Subcutaneous adipose tissue (tissue), 4 donors: ENCODE measurements around the gene GLUL. TPM values are rescaled to one million over a fixed set of nuclear protein-coding genes. Genes with fewer than 3 reads are reported as not detected.

Experiments used
- CTCF ChIP-seq: fragments of 450-650 bp; IDR thresholded peaks from one replicate; pipeline ENCODE4 v1.5.1; 2016; ENCODE audit warnings: low read depth, mild to moderate bottlenecking, control low read depth, antibody characterized with exemption, moderate library complexity
- total RNA-seq, 4 donors: library from RNA; depleted of rRNA; stranded (reverse); fragments of >200 nt; gene quantifications; one replicate each; pipeline ENCODE4 v1.1.0, GENCODE V29; 2016

The GLUL gene
- total RNA-seq, 4 donors from 2014 or later: 4,240 to 15,719 (median 9,499) TPM

GRCh38 chr1:182386980-182387379, 4.6 kb downstream of the GLUL start:
- no peak for TF ChIP-seq CTCF

- no peak for TF ChIP-seq CTCF
Measured at GRCh38 chr1:182385885-182386853, 5.4 kb downstream of the GLUL start.

GRCh38 chr1:182384387-182384960, 7.1 kb downstream of the GLUL start:
- TF ChIP-seq CTCF: no peak

- no peak for TF ChIP-seq CTCF
Measured at GRCh38 chr1:182383934-182384333, 7.7 kb downstream of the GLUL start.

- no peak for TF ChIP-seq CTCF
Measured at GRCh38 chr1:182383037-182383661, 8.4 kb downstream of the GLUL start.

GRCh38 chr1:182381962-182382819, 9.4 kb downstream of the GLUL start:
- no peak for TF ChIP-seq CTCF
